ENCODE results near the gene ZFHX3.
"Not testable (repeated sequence)": the region's sequence is repeated elsewhere in the genome, so short reads cannot be mapped to it uniquely, and the experiment has no call there.

Gene ZFHX3

GRCh38 chr16:73015612-73016487 lies 32.1 kb downstream of the ZFHX3 start:
- H3K27me3 ChIP-seq (ENCODE audit: control insufficient read depth in 1 of 2, insufficient read depth in 2 of 2, low read length in 2 of 2): no peaks in the 10 kb centered on the region
- no peaks in the 10 kb centered on the region for H3K9me3 ChIP-seq (ENCODE audit: low read length)
- no peaks in the 10 kb centered on the region for H3K36me3 ChIP-seq (ENCODE audit: insufficient read depth, low read length)
- H3K4me1 ChIP-seq (ENCODE audit: insufficient read depth, low read length): peaks cover 35% of the 10 kb centered on the region
- H3K4me3 ChIP-seq (ENCODE audit: low read depth in 1 of 2, low read length in 2 of 2): no peak overlapping the region
- H3K9ac ChIP-seq (ENCODE audit: low read length): no peak overlapping the region
- H3K27ac ChIP-seq (ENCODE audit: low read depth, low read length): no peak overlapping the region

- H3K4me1 ChIP-seq (ENCODE audit: insufficient read depth, low read length): peaks cover 35% of the 10 kb centered on the region
These were observed 33.2 kb downstream of the ZFHX3 start for GRCh38 chr16:73014768-73015167.

DNA sequence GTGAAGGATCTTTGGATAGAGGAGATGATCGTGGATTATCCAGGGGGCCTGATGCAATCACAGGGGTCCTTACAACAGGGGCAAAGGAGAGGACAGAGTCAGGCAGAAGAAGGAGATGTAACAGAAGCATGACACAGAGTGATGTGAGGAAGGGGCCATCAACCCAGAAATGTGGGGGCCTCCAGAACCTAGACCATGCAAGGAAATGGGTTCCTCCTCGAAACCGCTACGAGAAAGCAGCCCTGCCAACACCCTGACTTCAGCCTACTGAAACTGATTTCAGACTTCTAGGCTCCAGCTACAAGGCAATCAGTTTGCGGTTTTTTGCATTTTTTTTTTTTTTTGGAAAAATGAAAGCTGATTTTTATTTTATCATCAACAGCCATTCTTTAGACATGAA lies 34.0 kb downstream of the ZFHX3 start:
- Histone ChIP-seq H3K9me3 (ENCODE audit: low read length) (no peaks in the 10 kb centered on the region), H3K4me1 (ENCODE audit: insufficient read depth, low read length) (peaks cover 31% of the 10 kb centered on the region), H3K9ac (ENCODE audit: low read length) (no peak overlapping the region), H3K4me3 (ENCODE audit: low read depth in 1 of 2, low read length in 2 of 2) (no peak overlapping the region), H3K27ac (ENCODE audit: low read depth, low read length) (no peak overlapping the region), H3K36me3 (ENCODE audit: insufficient read depth, low read length) (no peaks in the 10 kb centered on the region), H3K27me3 (ENCODE audit: control insufficient read depth in 1 of 2, insufficient read depth in 2 of 2, low read length in 2 of 2) (no peaks in the 10 kb centered on the region)

More at GRCh38 chr16:73014768-73015167, 33.2 kb downstream of the ZFHX3 start:
- Histone ChIP-seq H3K4me3 (ENCODE audit: low read depth in 1 of 2, low read length in 2 of 2) (no peak overlapping the region), H3K36me3 (ENCODE audit: insufficient read depth, low read length) (no peaks in the 10 kb centered on the region), H3K9me3 (ENCODE audit: low read length) (no peaks in the 10 kb centered on the region), H3K27me3 (ENCODE audit: control insufficient read depth in 1 of 2, insufficient read depth in 2 of 2, low read length in 2 of 2) (no peaks in the 10 kb centered on the region), H3K27ac (ENCODE audit: low read depth, low read length) (no peak overlapping the region), H3K9ac (ENCODE audit: low read length) (no peak overlapping the region)

DNA sequence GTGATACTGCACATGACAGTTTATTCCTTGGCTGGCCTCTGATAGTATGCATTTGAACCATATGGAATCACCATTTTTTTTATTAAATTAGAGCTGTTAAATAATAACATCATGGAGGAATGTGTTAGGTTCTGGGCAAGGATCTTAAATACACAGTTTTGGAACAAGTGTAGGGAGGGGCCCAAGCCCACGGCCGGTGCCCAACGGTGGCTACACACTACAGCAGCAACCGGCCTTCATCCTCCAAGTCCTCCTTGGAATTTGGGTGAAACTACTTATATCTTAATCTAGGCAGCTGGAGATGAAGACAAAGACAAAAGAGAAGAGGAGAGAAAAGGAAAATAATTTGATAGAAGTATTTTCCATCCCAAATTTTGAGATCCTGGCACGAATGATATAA lies 35.6 kb downstream of the ZFHX3 start:
- Histone ChIP-seq H3K4me3 (ENCODE audit: low read depth in 1 of 2, low read length in 2 of 2) (no peak overlapping the region), H3K36me3 (ENCODE audit: insufficient read depth, low read length) (no peaks in the 10 kb centered on the region), H3K27ac (ENCODE audit: low read depth, low read length) (no peak overlapping the region), H3K27me3 (ENCODE audit: control insufficient read depth in 1 of 2, insufficient read depth in 2 of 2, low read length in 2 of 2) (no peaks in the 10 kb centered on the region), H3K9ac (ENCODE audit: low read length) (no peak overlapping the region), H3K9me3 (ENCODE audit: low read length) (no peaks in the 10 kb centered on the region), H3K4me1 (ENCODE audit: insufficient read depth, low read length) (peaks cover 22% of the 10 kb centered on the region)

GRCh38 chr16:73011926-73012325 lies 36.0 kb downstream of the ZFHX3 start:
- H3K27me3 ChIP-seq (ENCODE audit: control insufficient read depth in 1 of 2, insufficient read depth in 2 of 2, low read length in 2 of 2): no peaks in the 10 kb centered on the region
- H3K9me3 ChIP-seq (ENCODE audit: low read length): no peaks in the 10 kb centered on the region
- H3K9ac ChIP-seq (ENCODE audit: low read length): no peak overlapping the region
- H3K36me3 ChIP-seq (ENCODE audit: insufficient read depth, low read length): no peaks in the 10 kb centered on the region
- H3K4me3 ChIP-seq (ENCODE audit: low read depth in 1 of 2, low read length in 2 of 2): no peak overlapping the region
- H3K4me1 ChIP-seq (ENCODE audit: insufficient read depth, low read length): peaks cover 18% of the 10 kb centered on the region
- H3K27ac ChIP-seq (ENCODE audit: low read depth, low read length): no peak overlapping the region

- Histone ChIP-seq H3K27ac (ENCODE audit: low read depth, low read length) (no peak overlapping the region), H3K27me3 (ENCODE audit: control insufficient read depth in 1 of 2, insufficient read depth in 2 of 2, low read length in 2 of 2) (no peaks in the 10 kb centered on the region), H3K36me3 (ENCODE audit: insufficient read depth, low read length) (no peaks in the 10 kb centered on the region), H3K9me3 (ENCODE audit: low read length) (no peaks in the 10 kb centered on the region), H3K4me3 (ENCODE audit: low read depth in 1 of 2, low read length in 2 of 2) (no peak overlapping the region), H3K4me1 (ENCODE audit: insufficient read depth, low read length) (peaks cover 14% of the 10 kb centered on the region), H3K9ac (ENCODE audit: low read length) (no peak overlapping the region)
These were observed 37.7 kb downstream of the ZFHX3 start for GRCh38 chr16:73010150-73010676.

GRCh38 chr16:73009710-73010109 lies 38.2 kb downstream of the ZFHX3 start:
- not testable (repeated sequence) for H3K27me3 ChIP-seq (ENCODE audit: control insufficient read depth in 1 of 2, insufficient read depth in 2 of 2, low read length in 2 of 2); H3K4me3 ChIP-seq (ENCODE audit: low read depth in 1 of 2, low read length in 2 of 2); H3K36me3 ChIP-seq (ENCODE audit: insufficient read depth, low read length); H3K9ac ChIP-seq (ENCODE audit: low read length); H3K27ac ChIP-seq (ENCODE audit: low read depth, low read length); H3K9me3 ChIP-seq (ENCODE audit: low read length)
- peaks cover 14% of the 10 kb centered on the region for H3K4me1 ChIP-seq (ENCODE audit: insufficient read depth, low read length)

GRCh38 chr16:73006026-73006425 lies 41.9 kb downstream of the ZFHX3 start:
- H3K27ac ChIP-seq (ENCODE audit: low read depth, low read length): no peak overlapping the region
- H3K4me1 ChIP-seq (ENCODE audit: insufficient read depth, low read length): peaks cover 14% of the 10 kb centered on the region
- H3K36me3 ChIP-seq (ENCODE audit: insufficient read depth, low read length): no peaks in the 10 kb centered on the region
- H3K9ac ChIP-seq (ENCODE audit: low read length): no peak overlapping the region
- H3K9me3 ChIP-seq (ENCODE audit: low read length): no peaks in the 10 kb centered on the region
- no peak overlapping the region for H3K4me3 ChIP-seq (ENCODE audit: low read depth in 1 of 2, low read length in 2 of 2)
- no peaks in the 10 kb centered on the region for H3K27me3 ChIP-seq (ENCODE audit: control insufficient read depth in 1 of 2, insufficient read depth in 2 of 2, low read length in 2 of 2)

DNA sequence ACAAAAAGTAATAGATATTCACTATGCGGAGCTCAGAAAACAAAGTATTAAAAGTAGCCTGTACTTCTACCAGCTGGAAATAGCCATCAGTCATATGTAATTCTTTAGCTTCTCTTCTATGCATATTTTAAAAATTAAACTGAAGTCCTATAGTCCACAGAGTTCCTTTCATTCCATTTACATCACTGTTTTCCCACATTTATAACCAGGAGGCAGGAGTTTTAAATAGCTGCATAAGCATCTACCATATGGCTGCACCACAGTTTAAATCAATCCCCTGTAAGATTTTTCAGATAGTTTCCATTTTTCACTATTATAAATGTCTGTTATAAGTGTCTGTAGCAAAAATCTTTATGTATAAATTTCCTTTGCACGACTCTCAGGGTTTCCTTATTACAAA lies 45.1 kb downstream of the ZFHX3 start:
- peaks cover 5% of the 10 kb centered on the region for H3K4me1 ChIP-seq (ENCODE audit: insufficient read depth, low read length)
- no peak overlapping the region for H3K4me3 ChIP-seq (ENCODE audit: low read depth in 1 of 2, low read length in 2 of 2)
- H3K9me3 ChIP-seq (ENCODE audit: low read length): no peaks in the 10 kb centered on the region
- no peaks in the 10 kb centered on the region for H3K36me3 ChIP-seq (ENCODE audit: insufficient read depth, low read length)
- no peak overlapping the region for H3K27ac ChIP-seq (ENCODE audit: low read depth, low read length)
- no peak overlapping the region for H3K9ac ChIP-seq (ENCODE audit: low read length)
- no peaks in the 10 kb centered on the region for H3K27me3 ChIP-seq (ENCODE audit: control insufficient read depth in 1 of 2, insufficient read depth in 2 of 2, low read length in 2 of 2)

- peaks cover 11% of the 10 kb centered on the region for H3K4me1 ChIP-seq (ENCODE audit: insufficient read depth, low read length)
These were observed 46.9 kb downstream of the ZFHX3 start for GRCh38 chr16:73000907-73001521.

GRCh38 chr16:73000020-73000906 lies 47.7 kb downstream of the ZFHX3 start:
- Histone ChIP-seq H3K4me3 (ENCODE audit: low read depth in 1 of 2, low read length in 2 of 2) (no peak overlapping the region), H3K9ac (ENCODE audit: low read length) (no peak overlapping the region)

More at GRCh38 chr16:73000907-73001521, 46.9 kb downstream of the ZFHX3 start:
- H3K27me3 ChIP-seq (ENCODE audit: control insufficient read depth in 1 of 2, insufficient read depth in 2 of 2, low read length in 2 of 2): no peaks in the 10 kb centered on the region
- H3K4me3 ChIP-seq (ENCODE audit: low read depth in 1 of 2, low read length in 2 of 2): no peak overlapping the region
- H3K27ac ChIP-seq (ENCODE audit: low read depth, low read length): no peak overlapping the region
- H3K9me3 ChIP-seq (ENCODE audit: low read length): no peaks in the 10 kb centered on the region
- H3K9ac ChIP-seq (ENCODE audit: low read length): no peak overlapping the region
- no peaks in the 10 kb centered on the region for H3K36me3 ChIP-seq (ENCODE audit: insufficient read depth, low read length)

More at GRCh38 chr16:73000020-73000906, 47.7 kb downstream of the ZFHX3 start:
- Histone ChIP-seq H3K27ac (ENCODE audit: low read depth, low read length) (no peak overlapping the region), H3K4me1 (ENCODE audit: insufficient read depth, low read length) (peaks cover 15% of the 10 kb centered on the region), H3K36me3 (ENCODE audit: insufficient read depth, low read length) (no peaks in the 10 kb centered on the region), H3K27me3 (ENCODE audit: control insufficient read depth in 1 of 2, insufficient read depth in 2 of 2, low read length in 2 of 2) (no peaks in the 10 kb centered on the region), H3K9me3 (ENCODE audit: low read length) (no peaks in the 10 kb centered on the region)
